ENCODE measurements around the gene HOXC5. TPM values are rescaled to one million over a fixed set of nuclear protein-coding genes. Genes with fewer than 3 reads are reported as not detected.

Gene HOXC5
- total RNA-seq, 8 experiments from 2014 or later, result 4.4 to 49.2 (median 10.4) TPM

GRCh38 chr12:54019091-54019811, 13.6 kb upstream of the HOXC5 start:
- H3K4me1 ChIP-seq (replicated peaks in 1 of 2), result peaks cover 15 to 60% of the 10 kb centered on the region in 2 donors
- H3K27ac ChIP-seq, result peak overlapping the region in 1 of 2 donors; percentile 84
- in situ Hi-C loops (cut with MboI; ENCODE audit: low pct_unique_long_range_greater_than_20kb in 2 of 9, low sequenced_read_pairs in 9 of 9, unreplicated experiment in 9 of 9), result loop anchor here in 3 of 9 experiments (25.0 kb wide), 2 partner anchors 343 to 368 kb away; partner anchors contain the start of genes GPR84 (in 2 of the 3) and ZNF385A (in 1 of the 3)
- H3K4me3 ChIP-seq, result peak overlapping the region in 3 of 5 donors; percentile 31 to 44 (median 43)
- no peak for ATAC-seq (replicated peaks in 6 of 8)
- WGBS, 10 experiments, result 0 to 47% (median 0%) methylated on average over 1 to 14 of the region's 43 CpGs; no CpG with 5 or more reads in 5 of the 10 experiments

GRCh38 chr12:54019924-54020590, 12.8 kb upstream of the HOXC5 start:
- peak overlapping the region in 1 of 2 donors; percentile 84 for H3K27ac ChIP-seq
- WGBS, 10 experiments, result 0 to 66% (median 22%) methylated on average over 1 to 8 of the region's 10 CpGs; no CpG with 5 or more reads in 3 of the 10 experiments
- in situ Hi-C loops (cut with MboI; ENCODE audit: low pct_unique_long_range_greater_than_20kb in 2 of 9, low sequenced_read_pairs in 9 of 9, unreplicated experiment in 9 of 9), result loop anchor here in 5 of 9 experiments (10.0 to 25.0 kb wide), 4 partner anchors 175 to 367 kb away; partner anchors contain the start of genes GPR84 (in 2 of the 5) and ZNF385A (in 1 of the 5)
- H3K4me1 ChIP-seq (replicated peaks in 1 of 2), result peaks cover 15 to 68% of the 10 kb centered on the region in 2 donors
- no peak for ATAC-seq (replicated peaks in 6 of 8)
- H3K4me3 ChIP-seq, result peak overlapping the region in 3 of 5 donors; percentile 14 to 43 (median 31)

- no peak for ATAC-seq (replicated peaks in 6 of 8)
- Histone ChIP-seq H3K4me1 (replicated peaks in 1 of 2) (peaks cover 15 to 76% of the 10 kb centered on the region in 2 donors), H3K4me3 (no peak overlapping the region), H3K27ac (peak overlapping the region in 1 of 2 donors; percentile 9)
- WGBS, 10 experiments, result 7 to 100% (median 38%) methylated on average over 1 to 11 of the region's 23 CpGs; no CpG with 5 or more reads in 1 of the 10 experiments
- in situ Hi-C loops (cut with MboI; ENCODE audit: low pct_unique_long_range_greater_than_20kb in 2 of 9, low sequenced_read_pairs in 9 of 9, unreplicated experiment in 9 of 9), result loop anchor here in 5 of 9 experiments (10.0 to 25.0 kb wide), 4 partner anchors 174 to 367 kb away; partner anchors contain the start of genes GPR84 (in 2 of the 5) and ZNF385A (in 1 of the 5)
Observed at GRCh38 chr12:54020591-54021405, 12.1 kb upstream of the HOXC5 start.

- peaks cover 15 to 83% of the 10 kb centered on the region in 2 donors for H3K4me1 ChIP-seq (replicated peaks in 1 of 2)
- H3K27ac ChIP-seq, result peak overlapping the region in 1 of 2 donors; percentile 9
- in situ Hi-C loops (cut with MboI; ENCODE audit: low pct_unique_long_range_greater_than_20kb in 2 of 9, low sequenced_read_pairs in 9 of 9, unreplicated experiment in 9 of 9), result loop anchor here in 5 of 9 experiments (10.0 to 25.0 kb wide), 4 partner anchors 173 to 366 kb away; partner anchors contain the start of genes GPR84 (in 2 of the 5) and ZNF385A (in 1 of the 5)
- H3K4me3 ChIP-seq, result no peak overlapping the region
- 12 to 45% (median 26%) methylated on average over 1 to 6 of the region's 16 CpGs; no CpG with 5 or more reads in 4 of the 10 experiments for WGBS, 10 experiments
- ATAC-seq (replicated peaks in 6 of 8), result peak in 1 of 8 experiments; percentile 5
Observed at GRCh38 chr12:54021432-54022013, 11.3 kb upstream of the HOXC5 start.

GRCh38 chr12:54022960-54023884, 9.6 kb upstream of the HOXC5 start:
- H3K27ac ChIP-seq, result no peak overlapping the region
- 20 to 80% (median 45%) methylated on average over 1 to 6 of the region's 8 CpGs; no CpG with 5 or more reads in 1 of the 10 experiments for WGBS, 10 experiments
- H3K4me3 ChIP-seq, result no peak overlapping the region
- in situ Hi-C loops (cut with MboI; ENCODE audit: low pct_unique_long_range_greater_than_20kb in 2 of 9, low sequenced_read_pairs in 9 of 9, unreplicated experiment in 9 of 9), result loop anchor here in 5 of 9 experiments (10.0 to 25.0 kb wide), 4 partner anchors 172 to 364 kb away; partner anchors contain the start of genes GPR84 (in 2 of the 5) and ZNF385A (in 1 of the 5)
- no peak for ATAC-seq (replicated peaks in 6 of 8)
- H3K4me1 ChIP-seq (replicated peaks in 1 of 2), result peaks cover 11 to 97% of the 10 kb centered on the region in 2 donors

- in situ Hi-C loops (cut with MboI; ENCODE audit: low pct_unique_long_range_greater_than_20kb in 2 of 9, low sequenced_read_pairs in 9 of 9, unreplicated experiment in 9 of 9), result loop anchor here in 5 of 9 experiments (10.0 to 25.0 kb wide), 4 partner anchors 171 to 363 kb away; partner anchors contain the start of genes GPR84 (in 2 of the 5) and ZNF385A (in 1 of the 5)
- H3K4me1 ChIP-seq (replicated peaks in 1 of 2), result peaks cover 14 to 90% of the 10 kb centered on the region in 2 donors
- no peak overlapping the region for H3K4me3 ChIP-seq
- no peak overlapping the region for H3K27ac ChIP-seq
- ATAC-seq (replicated peaks in 6 of 8), result peak; percentile 9 to 54 (median 33)
- 0 to 80% (median 15%) methylated on average over 1 to 14 of the region's 17 CpGs; no CpG with 5 or more reads in 6 of the 10 experiments for WGBS, 10 experiments
Observed at GRCh38 chr12:54024127-54024526, 8.7 kb upstream of the HOXC5 start.

GRCh38 chr12:54024581-54025305, 8.1 kb upstream of the HOXC5 start:
- WGBS, 10 experiments, result 0 to 70% (median 29%) methylated on average over 1 to 4 of the region's 5 CpGs
- H3K4me1 ChIP-seq (replicated peaks in 1 of 2), result peaks cover 18 to 84% of the 10 kb centered on the region in 2 donors
- H3K4me3 ChIP-seq, result no peak overlapping the region
- no peak overlapping the region for H3K27ac ChIP-seq
- in situ Hi-C loops (cut with MboI; ENCODE audit: low pct_unique_long_range_greater_than_20kb in 2 of 9, low sequenced_read_pairs in 9 of 9, unreplicated experiment in 9 of 9), result loop anchor here in 6 of 9 experiments (10.0 to 25.0 kb wide), 5 partner anchors 163 to 363 kb away; partner anchors contain the start of genes GPR84 (in 3 of the 6), SMUG1 (in 1 of the 6) and ZNF385A (in 1 of the 6)
- no peak for ATAC-seq (replicated peaks in 6 of 8)

GRCh38 chr12:54025499-54026405, 7.1 kb upstream of the HOXC5 start:
- ATAC-seq (replicated peaks in 6 of 8), result no peak
- WGBS, 10 experiments, result 0 to 61% (median 28%) methylated on average over 2 to 6 of the region's 7 CpGs; no CpG with 5 or more reads in 2 of the 10 experiments
- no peak overlapping the region for H3K4me3 ChIP-seq
- in situ Hi-C loops (cut with MboI; ENCODE audit: low pct_unique_long_range_greater_than_20kb in 2 of 9, low sequenced_read_pairs in 9 of 9, unreplicated experiment in 9 of 9), result loop anchor here in 6 of 9 experiments (10.0 to 25.0 kb wide), 4 partner anchors 162 to 337 kb away; partner anchors contain the start of genes GPR84 (in 1 of the 6) and SMUG1 (in 1 of the 6)
- H3K4me1 ChIP-seq (replicated peaks in 1 of 2), result peaks cover 26 to 73% of the 10 kb centered on the region in 2 donors
- peak overlapping the region in 1 of 2 donors; percentile 58 for H3K27ac ChIP-seq

- H3K27ac ChIP-seq, result peak overlapping the region in 1 of 2 donors; percentile 58
- ATAC-seq (replicated peaks in 6 of 8), result no peak
- 10 to 60% (median 38%) methylated on average over 1 to 12 of the region's 22 CpGs for WGBS, 10 experiments
- peak overlapping the region in 2 of 5 donors; percentile 5 to 6 for H3K4me3 ChIP-seq
- peaks cover 36 to 68% of the 10 kb centered on the region in 2 donors for H3K4me1 ChIP-seq (replicated peaks in 1 of 2)
- in situ Hi-C loops (cut with MboI; ENCODE audit: low pct_unique_long_range_greater_than_20kb in 2 of 9, low sequenced_read_pairs in 9 of 9, unreplicated experiment in 9 of 9), result loop anchor here in 6 of 9 experiments (10.0 to 25.0 kb wide), 4 partner anchors 160 to 335 kb away; partner anchors contain the start of genes GPR84 (in 1 of the 6) and SMUG1 (in 1 of the 6)
Observed at GRCh38 chr12:54026640-54027441, 6.0 kb upstream of the HOXC5 start.

All from motor neuron (in vitro differentiated cells).